HG03175 (cell line): Measurements from ENCODE around the gene GTF2A1.
A peak's percentile ranks its signal among the peaks of the same experiment; 100 is the strongest.

ENCODE experiments used
- ATAC-seq: cut with Tn5 transposase; IDR thresholded peaks from one replicate; pipeline ENCODE4 v1.9.1; 2021; ENCODE audit warnings: mild to moderate bottlenecking, moderate library complexity; ENCODE audit not compliant: unreplicated experiment

Gene GTF2A1

DNA sequence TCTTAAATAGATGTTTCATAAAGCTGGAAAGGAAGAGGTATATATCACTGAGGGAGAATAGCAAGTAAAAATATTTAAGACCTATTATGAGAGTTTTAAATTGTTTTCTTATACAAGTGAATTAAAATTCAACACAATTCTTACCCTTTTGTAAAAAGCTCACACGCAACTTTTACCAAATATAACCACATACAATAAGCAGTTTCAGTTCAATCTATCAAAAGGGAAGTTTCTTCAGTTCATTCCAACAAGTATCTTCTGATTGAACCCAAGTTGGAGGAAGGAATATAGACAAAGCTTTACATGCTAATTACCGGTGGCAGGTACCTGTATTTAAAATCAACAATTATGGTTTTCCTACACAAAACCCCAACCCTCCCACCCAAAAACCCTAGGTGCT is 41.1 kb downstream of the GTF2A1 start:
- no peak for ATAC-seq

DNA sequence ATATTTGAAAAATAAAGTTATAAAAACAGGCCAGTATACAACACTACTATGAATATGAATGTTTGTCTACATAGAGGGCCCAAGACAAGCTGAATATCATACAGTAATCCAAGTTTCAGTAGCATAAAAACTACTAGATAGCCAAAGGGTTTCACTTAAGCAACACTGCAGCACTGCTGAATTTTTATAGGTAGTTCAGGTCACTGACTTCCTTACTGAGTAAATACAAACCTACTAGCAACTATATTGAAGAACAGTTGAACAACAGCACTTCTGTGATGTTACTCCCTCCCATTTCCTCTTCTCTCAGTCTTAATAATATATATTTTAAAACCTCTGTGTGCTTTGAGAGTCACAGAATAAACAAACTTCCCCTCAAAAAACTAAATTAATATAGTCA is 42.7 kb downstream of the GTF2A1 start:
- ATAC-seq = peak; percentile 53

- no peak for ATAC-seq
Observed at GRCh38 chr14:81177225-81177624, 43.5 kb downstream of the GTF2A1 start.

DNA sequence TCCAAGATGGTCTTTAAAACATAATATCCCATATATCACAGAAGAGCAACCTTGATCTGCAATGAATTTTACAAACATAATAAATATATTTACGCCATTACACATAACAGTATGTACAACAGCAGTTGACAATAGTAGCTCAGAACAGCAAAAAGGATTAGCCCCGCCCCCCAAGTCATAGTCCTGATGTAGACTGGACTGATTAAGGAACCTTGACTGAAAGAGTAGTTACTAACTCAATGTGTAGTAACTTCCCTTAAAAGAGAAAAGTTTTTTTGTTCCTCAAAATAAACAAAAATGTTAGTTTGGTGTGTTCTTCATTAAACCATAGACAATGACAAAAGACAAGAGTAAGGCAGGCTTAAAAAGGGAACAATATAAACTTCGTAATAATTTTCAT is 44.5 kb downstream of the GTF2A1 start:
- ATAC-seq = no peak

DNA sequence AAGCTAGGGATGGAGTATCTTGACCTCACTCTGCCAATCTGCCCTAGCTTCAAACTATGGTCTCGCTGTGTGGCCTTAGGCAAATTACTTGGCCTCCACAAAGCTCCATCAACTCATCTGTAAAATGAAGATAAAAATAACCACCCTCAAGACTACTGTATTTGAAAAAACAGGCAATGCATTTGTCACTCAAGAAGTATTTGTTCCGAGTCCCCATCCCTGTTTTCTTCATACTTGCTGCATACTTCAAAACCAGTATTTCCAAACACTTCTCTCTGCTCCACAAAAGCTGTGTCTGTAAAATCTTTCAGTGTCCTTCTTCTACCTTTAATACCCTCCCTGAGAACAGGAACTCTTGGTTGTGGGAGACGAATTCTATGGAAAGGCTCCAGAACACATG is 47.9 kb downstream of the GTF2A1 start:
- no peak for ATAC-seq

GRCh38 chr14:81172353-81172752 is 48.4 kb downstream of the GTF2A1 start:
- ATAC-seq = no peak

GRCh38 chr14:81170829-81171195 is 49.9 kb downstream of the GTF2A1 start:
- no peak for ATAC-seq

GRCh38 chr14:81170104-81170828 is 50.5 kb downstream of the GTF2A1 start:
- peak; percentile 96 for ATAC-seq

DNA sequence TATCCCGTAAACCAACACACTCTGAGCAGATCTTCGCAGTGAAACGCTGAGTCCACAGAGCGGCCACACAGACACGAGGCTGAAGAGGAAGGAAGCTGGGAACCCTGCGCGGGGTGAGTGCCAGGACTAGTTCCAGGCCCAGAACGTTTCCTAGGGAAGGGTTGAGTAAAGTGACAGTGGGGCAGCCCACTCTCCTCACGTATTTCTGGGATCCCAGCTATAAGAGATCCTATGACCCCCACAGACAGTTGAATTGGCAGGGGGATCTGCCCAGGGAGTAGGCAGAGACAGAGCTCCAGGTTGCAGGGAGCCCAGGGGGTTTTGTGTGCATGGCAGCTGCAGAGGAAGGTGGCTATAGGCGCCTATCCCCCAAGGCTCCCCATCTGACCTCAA is 51.1 kb downstream of the GTF2A1 start:
- ATAC-seq = peak; percentile 23

DNA sequence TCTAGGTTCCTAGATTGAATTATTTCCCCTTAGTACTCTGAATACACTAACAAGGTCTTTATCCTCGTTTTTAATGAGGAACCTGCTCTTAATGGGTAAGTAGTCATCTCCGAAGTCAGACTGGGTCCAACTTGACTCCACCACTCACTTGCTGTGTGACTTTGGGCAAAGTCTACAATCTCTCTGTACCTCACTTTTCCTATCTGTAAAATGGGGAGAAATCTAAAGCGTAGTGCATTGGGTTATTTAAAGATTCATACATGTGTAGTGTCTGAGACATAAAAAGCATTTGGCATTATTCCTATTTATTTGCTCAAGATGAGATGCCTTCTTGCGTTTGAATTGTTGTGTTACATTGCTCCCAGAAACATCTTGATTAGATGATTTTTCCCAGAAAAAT is 51.5 kb downstream of the GTF2A1 start:
- no peak for ATAC-seq

GRCh38 chr14:81166121-81166520 is 54.6 kb downstream of the GTF2A1 start:
- no peak for ATAC-seq

DNA sequence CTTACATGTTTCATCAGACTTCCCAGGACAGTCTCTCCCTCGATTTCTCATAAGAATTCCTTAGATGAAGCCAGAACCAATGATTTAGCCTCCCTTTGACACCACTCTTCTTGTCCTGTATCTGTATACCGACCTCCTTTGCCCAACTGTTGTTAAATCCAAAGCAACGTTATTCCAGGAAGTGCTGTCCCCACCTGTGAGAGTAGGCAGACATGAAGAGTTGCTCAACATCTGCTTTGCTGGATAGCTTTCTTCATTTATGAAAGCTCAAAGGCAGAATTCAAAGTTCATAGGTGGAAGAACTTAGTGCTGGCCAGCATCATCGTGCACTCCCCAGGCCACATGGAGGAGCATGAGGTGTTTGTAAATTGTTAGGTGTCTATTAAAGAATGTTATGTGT is 55.6 kb downstream of the GTF2A1 start:
- no peak for ATAC-seq

DNA sequence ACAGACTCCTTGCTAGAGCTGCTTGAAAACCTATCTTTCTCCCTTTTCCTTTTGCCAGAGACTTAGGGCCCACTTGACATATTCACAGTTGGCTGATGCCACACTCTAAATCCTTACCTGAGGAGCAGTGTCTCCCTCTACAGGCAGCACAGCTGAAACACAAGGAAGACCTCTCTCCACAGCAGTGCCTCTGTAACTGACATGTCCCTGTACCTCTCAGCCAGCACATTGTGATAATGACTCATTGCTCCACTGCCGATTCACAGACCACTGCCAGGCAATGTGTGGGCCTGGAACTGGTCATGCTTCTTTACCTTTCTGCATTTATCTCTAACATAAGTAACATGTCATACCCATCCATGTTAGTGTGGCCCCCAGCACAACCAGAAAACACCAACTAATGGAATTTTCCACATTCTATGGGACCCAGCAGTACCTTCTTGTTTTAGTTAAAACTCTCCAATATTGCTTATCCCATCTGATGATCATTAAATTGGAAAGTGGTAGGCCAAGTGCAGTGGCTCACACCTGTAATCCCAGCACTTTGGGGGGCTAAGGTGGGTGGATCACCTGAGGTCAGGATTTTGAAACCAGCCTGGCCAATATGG is 56.5 kb downstream of the GTF2A1 start:
- peak; percentile 91 for ATAC-seq

- no peak for ATAC-seq
Observed at GRCh38 chr14:81162941-81163340, 57.8 kb downstream of the GTF2A1 start.

DNA sequence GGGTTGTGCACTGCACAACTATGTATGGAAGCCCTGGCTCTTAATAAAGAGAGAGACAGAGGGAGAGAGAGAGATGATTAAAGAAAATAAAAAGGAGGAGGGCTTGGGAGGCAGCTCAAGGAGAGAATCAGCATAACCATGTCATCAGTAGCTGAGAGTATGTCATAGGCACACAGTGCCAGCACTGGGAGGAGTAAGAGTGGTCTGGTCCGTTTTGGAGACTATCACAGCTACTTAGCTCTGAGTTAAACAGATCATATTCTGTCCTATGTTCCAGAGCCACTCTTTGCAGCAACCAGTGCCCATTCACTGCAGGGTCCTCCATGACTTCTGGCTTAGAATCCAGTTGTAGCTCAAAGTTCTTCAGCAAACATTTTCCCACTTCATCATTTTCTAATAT is 59.0 kb downstream of the GTF2A1 start:
- ATAC-seq = no peak

DNA sequence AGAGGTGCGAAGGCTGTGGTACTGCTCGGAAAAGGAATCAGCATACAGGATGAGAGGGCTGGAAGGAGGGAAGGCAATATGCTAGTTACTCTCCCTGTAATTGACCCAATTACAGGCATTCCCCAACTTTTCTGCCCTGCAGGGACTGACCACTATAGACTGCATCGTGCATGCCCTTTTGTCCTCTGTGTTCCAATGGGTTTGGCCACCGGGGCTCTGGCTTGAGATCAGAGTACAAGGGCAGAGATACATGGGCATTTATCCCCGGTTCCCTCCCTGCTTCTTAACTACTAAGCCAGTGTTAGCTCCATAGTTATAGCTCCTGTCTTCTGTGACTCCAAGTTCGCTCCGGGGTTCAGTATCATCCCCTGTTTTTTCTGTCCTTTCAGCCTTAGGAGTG is 59.7 kb downstream of the GTF2A1 start:
- no peak for ATAC-seq

DNA sequence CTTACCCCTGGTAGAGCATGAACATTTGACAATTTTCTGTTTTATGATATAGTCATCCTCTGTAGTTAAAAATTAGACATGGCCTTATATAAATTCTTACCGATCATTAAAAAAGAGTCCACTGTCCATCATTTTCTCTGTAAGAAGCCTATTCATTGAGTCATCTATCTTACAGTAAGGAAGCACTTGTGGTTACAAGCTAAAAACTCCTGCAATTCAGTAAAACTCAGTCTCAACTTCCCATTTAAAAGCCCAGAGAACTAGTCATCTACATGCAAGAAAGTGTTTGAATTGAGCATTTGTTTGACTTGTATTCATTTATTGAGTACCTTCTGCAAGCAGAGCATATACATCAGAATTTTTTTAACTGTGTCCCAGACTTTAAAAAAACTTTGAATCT is 63.3 kb downstream of the GTF2A1 start:
- no peak for ATAC-seq

- no peak for ATAC-seq
Observed at GRCh38 chr14:81153187-81153586, 67.6 kb downstream of the GTF2A1 start.

DNA sequence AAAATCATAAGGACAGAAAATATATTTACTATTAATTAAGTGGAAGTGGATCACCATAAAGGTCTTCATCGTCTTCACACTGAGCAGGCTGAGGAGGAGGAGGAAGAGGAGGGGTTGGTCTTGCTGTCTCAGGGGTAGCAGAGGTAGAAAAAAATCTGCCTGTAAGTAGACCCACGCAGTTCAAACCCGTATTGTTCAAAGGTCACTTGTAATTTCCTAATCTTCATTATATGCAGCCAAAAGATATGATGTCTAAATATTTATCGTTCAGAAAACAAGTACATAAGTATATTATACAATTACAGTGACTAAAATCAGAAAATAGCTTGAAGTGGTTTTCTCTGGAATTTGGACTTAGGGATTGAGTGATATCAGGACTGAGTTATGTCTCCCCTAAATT is 72.1 kb downstream of the GTF2A1 start:
- ATAC-seq = no peak

DNA sequence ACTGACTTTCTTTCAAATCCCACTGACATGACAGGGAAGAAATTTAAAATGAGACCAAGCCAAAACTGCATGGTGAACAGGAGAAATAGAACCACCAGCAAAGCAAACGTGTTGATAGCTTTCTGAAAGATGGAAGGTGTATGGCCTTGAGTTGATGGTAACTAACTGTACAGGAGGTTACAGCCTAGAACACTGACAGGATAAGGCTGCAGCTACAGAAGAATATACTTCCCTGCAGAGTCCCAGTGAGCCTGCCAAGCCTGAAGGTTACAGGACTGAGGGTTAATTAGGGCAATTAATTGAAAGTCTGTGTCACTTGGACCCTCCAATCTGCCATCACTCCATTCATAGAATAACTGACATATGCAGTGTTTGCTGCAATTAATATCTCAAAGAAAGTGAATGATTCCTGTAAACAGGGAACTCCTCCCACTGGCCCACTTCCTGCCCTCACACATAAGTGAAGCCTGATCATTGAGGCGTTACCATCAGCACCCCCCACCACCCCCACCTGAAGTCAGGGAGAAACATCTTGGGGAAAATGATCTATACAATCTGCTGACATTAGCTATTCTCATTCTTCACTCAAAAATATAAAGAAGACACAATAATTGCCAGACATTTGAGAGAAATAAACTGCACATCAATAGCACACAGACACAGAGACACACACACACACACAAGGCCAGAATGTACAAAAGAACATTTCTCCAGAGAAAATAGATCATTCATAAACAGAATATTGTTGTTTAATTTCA is 73.4 kb downstream of the GTF2A1 start:
- peak; percentile 62 for ATAC-seq

DNA sequence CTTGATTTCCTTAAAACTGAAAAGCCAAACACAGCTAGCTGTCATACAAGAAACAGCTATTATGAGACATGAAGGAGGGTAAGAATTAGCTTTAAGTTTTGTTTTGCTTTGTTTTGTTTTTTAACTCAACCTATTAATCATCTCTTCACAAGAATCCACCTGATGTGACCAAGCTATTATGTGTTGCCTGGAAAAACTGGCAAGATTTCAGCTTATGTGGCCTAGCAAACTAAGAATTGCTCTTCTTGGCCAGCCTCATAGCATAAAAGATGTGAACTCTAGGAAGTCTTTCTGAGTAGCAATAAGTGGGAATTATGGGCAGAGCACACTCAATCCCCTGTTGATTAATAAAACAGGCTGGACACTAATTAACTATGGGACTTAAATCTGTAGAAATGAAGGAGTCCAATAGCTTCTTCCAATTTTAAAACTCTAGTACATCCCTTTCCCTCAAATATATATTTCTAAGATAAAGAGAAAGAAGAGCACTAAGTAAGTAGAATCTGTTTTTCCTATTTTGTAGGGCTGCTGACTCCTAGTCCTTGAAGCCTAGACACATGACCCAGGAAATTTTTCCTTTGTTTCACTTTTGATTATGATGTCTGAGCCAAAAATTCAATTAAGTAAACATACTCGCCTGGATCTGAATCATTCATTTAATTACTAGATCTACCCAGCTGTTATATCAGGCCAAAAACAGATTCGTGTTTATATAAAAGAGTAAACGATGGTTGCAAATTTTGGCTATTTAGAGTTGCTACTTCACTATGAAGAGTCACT is 75.7 kb downstream of the GTF2A1 start:
- ATAC-seq = no peak
